GM19328 (cell line): ENCODE measurements around the gene KRTAP29-1.
"Not testable (repeated sequence)": the region's sequence is repeated elsewhere in the genome, so short reads cannot be mapped to it uniquely, and the experiment has no call there.

Source experiments
- ATAC-seq: cut with Tn5 transposase; IDR thresholded peaks from one replicate; pipeline ENCODE4 v1.9.1; 2021; ENCODE audit warnings: mild to moderate bottlenecking, moderate library complexity; ENCODE audit not compliant: unreplicated experiment

KRTAP29-1 gene

GRCh38 chr17:41301204-41301790, 1.4 kb downstream of the KRTAP29-1 start:
- ATAC-seq, result no peak

- no peak for ATAC-seq
Measured at GRCh38 chr17:41298458-41299135, 4.1 kb downstream of the KRTAP29-1 start.

- no peak for ATAC-seq
Measured at GRCh38 chr17:41296846-41297245, 5.8 kb downstream of the KRTAP29-1 start.

GRCh38 chr17:41294016-41294415, 8.6 kb downstream of the KRTAP29-1 start:
- no peak for ATAC-seq

- ATAC-seq, result no peak
Measured at GRCh38 chr17:41287050-41287449, 15.6 kb downstream of the KRTAP29-1 start.

- no peak for ATAC-seq
Measured at GRCh38 chr17:41284546-41284945, 18.1 kb downstream of the KRTAP29-1 start.

GRCh38 chr17:41284043-41284442, 18.6 kb downstream of the KRTAP29-1 start:
- no peak for ATAC-seq

- ATAC-seq, result no peak
Measured at GRCh38 chr17:41278176-41278955, 24.3 kb downstream of the KRTAP29-1 start.

- ATAC-seq, result not testable (repeated sequence)
Measured at GRCh38 chr17:41275648-41276190, 26.9 kb downstream of the KRTAP29-1 start, which contains the start of gene KRTAP9-7. TSS of gene KRTAP9-7 (plus strand) at chr17:41275698. CDS start at chr17:41275698, 0 bp downstream.

- no peak for ATAC-seq
Measured at GRCh38 chr17:41271858-41272257, 30.8 kb downstream of the KRTAP29-1 start.

GRCh38 chr17:41271323-41271722, 31.3 kb downstream of the KRTAP29-1 start:
- ATAC-seq, result not testable (repeated sequence)

GRCh38 chr17:41267711-41268110, 34.9 kb downstream of the KRTAP29-1 start:
- no peak for ATAC-seq

GRCh38 chr17:41265078-41265477, 37.6 kb downstream of the KRTAP29-1 start, which contains the start of gene KRTAP9-6:
TSS of gene KRTAP9-6 (plus strand) at chr17:41265378. CDS start at chr17:41265378, 0 bp downstream.
- ATAC-seq, result no peak

- no peak for ATAC-seq
Measured at GRCh38 chr17:41264599-41264998, 38.1 kb downstream of the KRTAP29-1 start.

GRCh38 chr17:41263212-41263611, 39.4 kb downstream of the KRTAP29-1 start:
- ATAC-seq, result no peak

GRCh38 chr17:41258406-41258805, 44.2 kb downstream of the KRTAP29-1 start:
- no peak for ATAC-seq

GRCh38 chr17:41256291-41256685, 46.4 kb downstream of the KRTAP29-1 start:
- ATAC-seq, result no peak

GRCh38 chr17:41255381-41256290, 47.0 kb downstream of the KRTAP29-1 start, which contains the start of gene KRTAP9-9:
TSS of gene KRTAP9-9 (plus strand) at chr17:41255384.
- not testable (repeated sequence) for ATAC-seq

- ATAC-seq, result no peak
Measured at GRCh38 chr17:41254861-41255260, 47.8 kb downstream of the KRTAP29-1 start.
